DMS53 (cell line): ENCODE data around the gene RAB23.

Experiments
- DNase-seq: peaks from one replicate; lab custom pipeline; 2025; lab: John Stamatoyannopoulos, UW

Gene RAB23

DNA sequence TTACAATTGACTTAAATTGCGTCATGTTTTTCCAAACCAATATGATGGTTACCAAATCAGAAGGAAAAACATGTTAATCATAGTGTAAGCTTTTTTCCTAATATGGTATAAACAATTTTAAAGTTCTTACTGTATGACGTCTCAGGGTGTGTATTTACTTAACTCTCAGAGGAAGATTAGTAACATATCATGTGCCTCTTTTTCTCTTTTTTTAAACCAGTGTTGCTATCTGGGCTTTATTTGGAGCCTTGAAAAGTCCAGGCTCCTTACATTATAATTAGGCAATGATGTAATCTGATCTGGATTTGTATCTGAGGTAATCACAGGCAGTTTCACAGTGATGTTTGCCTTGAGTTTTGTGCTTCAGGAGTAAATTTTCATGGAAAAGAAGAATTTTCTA lies 20.4 kb upstream of the RAB23 start:
- DNase-seq = peak; percentile 76

DNA sequence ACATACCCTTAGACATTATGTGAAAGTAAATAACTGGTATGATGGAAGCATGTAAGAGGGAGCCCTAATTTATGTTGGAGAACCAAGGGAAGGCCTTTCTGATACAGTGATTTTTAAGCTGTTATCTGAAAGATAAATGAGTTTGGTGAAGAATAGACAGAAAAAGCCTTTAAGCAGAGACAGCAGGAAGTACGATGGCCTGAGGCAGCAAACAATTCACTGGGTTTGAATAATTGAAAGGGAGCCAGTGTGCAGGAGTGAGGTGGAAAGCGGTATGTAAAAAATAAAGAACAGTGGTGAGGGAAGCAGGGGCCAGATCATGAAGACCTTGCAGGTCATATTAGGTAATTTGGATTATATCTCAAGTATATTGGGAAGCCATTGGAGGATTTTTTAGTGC lies 4.1 kb upstream of the RAB23 start:
- DNase-seq = no peak

GRCh38 chr6:57224769-57225515 lies 2.8 kb upstream of the RAB23 start:
- no peak for DNase-seq

DNA sequence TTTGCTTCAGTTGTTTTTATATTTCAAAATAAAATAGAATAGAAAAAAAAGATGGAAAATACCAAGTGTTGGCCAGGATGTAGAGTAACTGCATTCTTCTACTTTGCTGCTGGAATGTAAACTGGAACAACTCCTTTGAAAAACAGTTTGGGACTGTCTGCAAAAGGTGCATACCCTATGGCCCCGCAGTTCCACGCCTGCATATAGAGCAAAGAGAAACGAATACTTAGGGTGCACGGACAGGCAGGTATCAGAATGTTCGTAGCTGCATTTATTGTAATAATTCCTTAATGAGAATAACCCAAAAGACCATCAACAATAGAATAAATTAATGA lies 603 bp upstream of the RAB23 start:
- DNase-seq = peak; percentile 35

GRCh38 chr6:57221191-57221935 lies 744 bp downstream of the RAB23 start:
- DNase-seq = peak; percentile 75

- no peak for DNase-seq
Observed at GRCh38 chr6:57220083-57220703, 1.9 kb downstream of the RAB23 start.

- DNase-seq = no peak
Observed at GRCh38 chr6:57217270-57217669, 4.8 kb downstream of the RAB23 start.

GRCh38 chr6:57216235-57217101 lies 5.6 kb downstream of the RAB23 start:
- no peak for DNase-seq

- DNase-seq = no peak
Observed at GRCh38 chr6:57215260-57215659, 6.8 kb downstream of the RAB23 start.

DNA sequence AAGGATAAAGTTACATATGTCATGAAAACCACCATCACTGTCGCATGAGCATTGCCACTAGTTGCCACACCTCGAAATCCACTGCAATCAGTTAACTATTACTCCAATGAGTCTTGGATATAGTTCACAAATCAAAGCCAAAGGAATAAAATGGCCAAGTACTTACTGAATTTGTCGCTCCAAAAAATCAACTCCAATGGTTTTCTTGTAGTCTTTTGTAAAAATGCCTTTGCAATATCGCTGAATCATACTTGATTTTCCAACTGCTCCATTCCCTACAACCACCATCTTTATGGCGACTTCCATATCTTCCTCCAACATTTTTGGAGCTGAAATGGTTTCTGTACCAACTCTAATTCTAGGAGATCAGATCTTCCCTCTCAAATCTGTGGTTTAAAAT lies 12.0 kb downstream of the RAB23 start:
- no peak for DNase-seq

GRCh38 chr6:57209030-57209429 lies 13.1 kb downstream of the RAB23 start:
- no peak for DNase-seq

DNA sequence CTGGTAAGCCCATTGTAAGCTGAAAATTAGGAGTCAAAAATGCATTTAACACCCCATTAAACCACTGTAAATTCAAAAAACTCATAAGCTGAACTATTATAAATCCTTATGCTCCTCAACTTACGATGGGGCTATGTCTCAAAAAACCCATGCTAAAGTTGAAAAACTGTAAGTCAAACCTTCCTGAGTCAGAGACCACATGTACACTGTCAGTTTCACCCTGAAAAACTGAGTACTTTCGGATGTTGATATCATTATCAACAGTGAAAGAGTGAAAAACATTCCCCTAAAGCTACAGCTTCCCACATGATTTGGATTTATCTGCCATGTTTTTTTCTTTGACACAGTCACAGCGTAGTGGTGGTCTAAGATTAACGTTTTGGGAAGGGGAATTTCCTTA lies 14.2 kb downstream of the RAB23 start:
- no peak for DNase-seq

GRCh38 chr6:57207141-57207540 lies 15.0 kb downstream of the RAB23 start:
- no peak for DNase-seq

GRCh38 chr6:57205550-57206328 lies 16.4 kb downstream of the RAB23 start:
- no peak for DNase-seq

GRCh38 chr6:57201718-57202117 lies 20.4 kb downstream of the RAB23 start:
- no peak for DNase-seq

- peak; percentile 67 for DNase-seq
Observed at GRCh38 chr6:57198926-57199636, 23.0 kb downstream of the RAB23 start.

DNA sequence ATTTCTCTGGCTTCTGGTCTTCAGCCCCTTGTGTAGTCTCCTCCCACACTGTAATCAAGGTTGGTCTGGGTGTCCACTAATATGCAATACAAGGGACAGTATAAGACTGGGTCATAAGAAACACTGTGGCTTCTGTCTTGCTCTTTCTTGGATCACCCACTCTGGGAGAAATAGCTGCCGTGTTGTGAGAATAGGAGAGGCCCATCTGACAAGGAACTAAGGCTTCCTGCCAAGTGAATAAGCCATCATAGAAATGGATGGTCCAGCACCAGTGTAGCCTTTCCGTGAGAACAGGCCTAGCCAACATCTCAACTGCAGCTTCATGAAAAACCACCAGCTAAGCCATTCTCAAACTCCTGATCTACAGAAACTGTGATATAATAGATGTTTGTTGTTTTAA lies 26.6 kb downstream of the RAB23 start:
- no peak for DNase-seq

- DNase-seq = no peak
Observed at GRCh38 chr6:57193177-57193576, 28.9 kb downstream of the RAB23 start.

DNA sequence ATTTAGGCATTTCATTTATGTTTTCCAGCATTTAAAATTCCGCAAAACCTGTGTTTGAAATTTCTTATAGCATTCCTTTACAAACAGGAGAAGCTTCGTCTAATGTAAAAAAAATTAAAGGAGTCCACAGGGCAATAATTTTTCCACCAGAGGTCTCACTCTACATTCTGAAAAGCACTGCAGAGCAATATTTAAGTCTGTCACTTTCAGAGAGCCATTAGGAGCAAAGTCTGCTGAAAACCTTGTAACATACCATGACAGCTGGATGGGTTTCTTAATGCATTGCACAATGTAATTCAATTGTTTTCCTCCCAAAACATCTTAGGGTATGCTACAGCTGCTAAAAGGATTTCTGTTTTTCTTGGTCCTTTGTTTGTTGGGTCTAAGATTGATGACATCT lies 32.0 kb downstream of the RAB23 start:
- DNase-seq = peak; percentile 51

- no peak for DNase-seq
Observed at GRCh38 chr6:57183336-57183735, 38.8 kb downstream of the RAB23 start.

GRCh38 chr6:57182017-57182432 lies 40.1 kb downstream of the RAB23 start:
- DNase-seq = no peak
